NCI-H2171 (cell line): Measurements from ENCODE around the gene DDX3Y.

Experiments
- DNase-seq: peaks from one replicate; lab custom pipeline; 2025; lab: John Stamatoyannopoulos, UW

The DDX3Y gene

GRCh38 chrY:12904618-12905516 is at the start of gene DDX3Y:
Gene DDX3Y (plus strand): TSS chrY:12904868. CDS start chrY:12904937, 69 bp downstream.
- peak; percentile 84 for DNase-seq

- no peak for DNase-seq
These were observed 48.8 kb upstream of the DDX3Y start for GRCh38 chrY:12855791-12856275.

DNA sequence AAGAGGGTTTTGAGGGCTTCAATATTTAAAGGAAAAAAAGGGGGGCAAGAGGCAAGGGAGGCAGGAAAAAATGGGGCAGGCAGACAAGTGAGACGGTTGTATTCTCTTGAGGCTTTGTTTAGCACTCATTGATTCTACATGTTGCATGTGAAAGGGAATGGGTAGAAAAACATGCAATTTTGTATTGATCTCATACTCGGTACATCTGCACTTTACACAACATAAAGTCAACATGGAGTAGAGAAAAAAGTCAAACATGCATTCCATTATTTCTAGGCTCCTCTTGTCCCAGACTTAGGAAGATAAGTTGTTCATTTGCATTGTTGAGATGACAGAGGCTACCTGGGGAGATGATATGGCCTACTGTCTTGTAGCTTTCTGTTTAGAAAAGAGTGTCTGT is 36.7 kb upstream of the DDX3Y start:
- no peak for DNase-seq

GRCh38 chrY:12896973-12897372 is 7.7 kb upstream of the DDX3Y start:
- no peak for DNase-seq

GRCh38 chrY:12898604-12899003 is 6.1 kb upstream of the DDX3Y start:
- no peak for DNase-seq

DNA sequence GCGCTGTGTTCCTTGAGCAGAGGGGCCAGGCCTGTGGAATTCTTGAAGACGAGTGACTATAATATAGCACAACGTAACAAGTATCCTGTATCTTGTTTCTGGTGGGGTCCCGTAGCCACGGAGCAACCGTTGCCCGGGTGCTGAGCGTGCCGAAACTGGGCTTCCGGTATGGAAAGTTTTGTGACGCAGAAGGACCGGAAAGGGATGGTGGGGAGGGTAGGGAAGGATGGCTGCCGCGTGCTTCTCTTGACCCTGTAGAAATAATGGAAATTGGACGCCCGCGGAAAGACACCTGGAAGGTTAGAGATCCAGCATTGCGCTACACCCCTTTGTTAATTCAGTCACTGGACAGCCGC is 827 bp downstream of the DDX3Y start:
- peak; percentile 64 for DNase-seq

DNA sequence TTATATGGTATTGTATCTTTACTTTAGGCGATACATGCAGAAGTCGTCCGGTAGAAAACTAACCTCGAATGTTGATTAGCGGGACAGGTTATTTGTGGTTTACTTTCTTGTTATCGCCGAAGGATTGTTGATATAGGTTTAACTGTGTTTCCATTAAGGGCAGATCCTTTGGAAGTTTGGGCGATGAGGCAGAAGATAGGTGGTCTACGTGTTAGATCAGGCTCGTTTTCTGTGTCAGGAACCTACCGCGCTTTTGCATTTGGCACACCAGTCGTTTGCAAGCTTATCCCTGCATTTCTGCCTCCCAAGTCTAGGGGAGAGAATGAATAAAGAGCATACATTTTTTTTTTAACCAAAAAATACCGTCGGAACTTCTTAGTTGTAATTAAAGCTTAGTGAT is 1.2 kb downstream of the DDX3Y start:
- no peak for DNase-seq

DNA sequence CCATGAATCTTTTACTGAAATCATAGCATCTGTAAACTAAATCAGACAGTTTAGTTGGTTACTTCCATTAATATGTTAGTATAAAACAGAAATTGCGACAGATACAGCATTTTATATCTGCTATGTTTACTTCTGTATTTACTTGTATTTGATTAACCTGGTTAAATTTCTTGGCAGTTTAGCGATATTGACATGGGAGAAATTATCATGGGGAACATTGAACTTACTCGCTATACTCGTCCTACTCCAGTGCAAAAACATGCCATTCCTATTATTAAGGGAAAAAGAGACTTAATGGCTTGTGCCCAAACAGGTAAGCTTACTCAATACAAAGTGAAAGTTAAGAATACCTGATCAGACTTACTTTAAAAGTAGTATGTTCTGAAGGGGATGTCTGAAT is 8.9 kb downstream of the DDX3Y start:
- no peak for DNase-seq

GRCh38 chrY:12928043-12928442 is 23.4 kb downstream of the DDX3Y start:
- DNase-seq: no peak

GRCh38 chrY:12941725-12942687 is 37.3 kb downstream of the DDX3Y start:
- no peak for DNase-seq
